WTC11 (cell line): ENCODE data around the gene PLXNB2. TPM values are rescaled to one million over a fixed set of nuclear protein-coding genes. Genes with fewer than 3 reads are reported as not detected.

ENCODE experiments used
- ATAC-seq: fragments of 200-7000 bp; cut with Tn5 transposase; 2 replicates; pipeline ENCODE4 v1.10.0; 2021; ENCODE audit warnings: mild to moderate bottlenecking, moderate library complexity
- CTCF ChIA-PET: fragments of 300-600 bp; sonication (Branson Sonifier 250); formaldehyde crosslinking; loops from one replicate; lab custom pipeline; 2021; ENCODE audit warnings: antibody characterized with exemption; lab: Charles Lee
- POLR2A ChIA-PET: fragments of 350-600 bp; sonication (Branson Sonifier 250); formaldehyde crosslinking; loops from one replicate; lab custom pipeline; 2021; ENCODE audit warnings: antibody characterized with exemption; lab: Charles Lee
- DNase-seq: peaks from one replicate; pipeline ENCODE4 v3.0.0; 2021; ENCODE audit warnings: low spot score
- H3K27ac Mint-ChIP-seq: 2 replicates; pipeline ENCODE4 v1.8.0; 2021; ENCODE audit warnings: mixed read lengths
- H3K27me3 Mint-ChIP-seq: 2 replicates; pipeline ENCODE4 v1.8.0; 2021; ENCODE audit warnings: low read depth, mild to moderate bottlenecking, moderate library complexity, mixed read lengths
- H3K36me3 Mint-ChIP-seq: 2 replicates; pipeline ENCODE4 v1.8.0; 2021; ENCODE audit warnings: mixed read lengths
- H3K4me1 Mint-ChIP-seq: 2 replicates; pipeline ENCODE4 v1.8.0; 2022; ENCODE audit warnings: mixed read lengths
- H3K4me3 Mint-ChIP-seq: 2 replicates; pipeline ENCODE4 v1.8.0; 2021; ENCODE audit warnings: mild to moderate bottlenecking, moderate library complexity, mixed read lengths
- H3K9me3 Mint-ChIP-seq: 2 replicates; pipeline ENCODE4 v1.8.0; 2021; ENCODE audit warnings: mixed read lengths
- ARID4B ChIP-seq: sonication (generic); formaldehyde crosslinking; IDR thresholded peaks from 2 replicates; pipeline ENCODE4 v1.8.0; 2023; ENCODE audit warnings: missing genetic modification reagents, mild to moderate bottlenecking, borderline replicate concordance
- CREM ChIP-seq: sonication (generic); formaldehyde crosslinking; IDR thresholded peaks from 2 replicates; pipeline ENCODE4 v1.8.1; 2022; ENCODE audit warnings: mild to moderate bottlenecking, missing genetic modification reagents, moderate library complexity
- E2F4 ChIP-seq: sonication (generic); formaldehyde crosslinking; IDR thresholded peaks from 2 replicates; pipeline ENCODE4 v1.8.1; 2022; ENCODE audit warnings: low read depth, mild to moderate bottlenecking, moderate library complexity, missing genetic modification reagents, borderline replicate concordance
- ERG ChIP-seq: fragments of 250-450 bp; sonication (Bioruptor Pico); IDR thresholded peaks from 2 replicates; pipeline ENCODE4 v1.8.0; 2021; ENCODE audit warnings: mild to moderate bottlenecking
- FOXK1 ChIP-seq: sonication (generic); formaldehyde crosslinking; IDR thresholded peaks from 2 replicates; pipeline ENCODE4 v1.8.0; 2022; ENCODE audit warnings: mild to moderate bottlenecking, moderate library complexity, missing genetic modification reagents
- FOXP1 ChIP-seq: sonication (generic); formaldehyde crosslinking; IDR thresholded peaks from 2 replicates; pipeline ENCODE4 v1.8.0; 2022; ENCODE audit warnings: missing genetic modification reagents, mild to moderate bottlenecking, moderate library complexity, borderline replicate concordance
- FOXP4 ChIP-seq: sonication (generic); formaldehyde crosslinking; IDR thresholded peaks from 2 replicates; pipeline ENCODE4 v1.8.0; 2022; ENCODE audit warnings: mild to moderate bottlenecking, missing genetic modification reagents
- IRF1 ChIP-seq: sonication (generic); formaldehyde crosslinking; IDR thresholded peaks from 2 replicates; pipeline ENCODE4 v1.8.0; 2023; ENCODE audit warnings: missing genetic modification reagents
- IRF2 ChIP-seq: sonication (generic); formaldehyde crosslinking; IDR thresholded peaks from 2 replicates; pipeline ENCODE4 v1.8.0; 2022; ENCODE audit warnings: low read depth, missing genetic modification reagents, borderline replicate concordance
- JUN ChIP-seq: sonication (generic); formaldehyde crosslinking; IDR thresholded peaks from 2 replicates; pipeline ENCODE4 v1.8.0; 2023; ENCODE audit warnings: mild to moderate bottlenecking, missing genetic modification reagents
- NFE2L1 ChIP-seq: sonication (generic); formaldehyde crosslinking; IDR thresholded peaks from 2 replicates; pipeline ENCODE4 v1.8.1; 2023; ENCODE audit warnings: missing genetic modification reagents
- PRDM15 ChIP-seq: sonication (generic); formaldehyde crosslinking; IDR thresholded peaks from 2 replicates; pipeline ENCODE4 v1.8.0; 2022; ENCODE audit warnings: missing genetic modification reagents
- PREB ChIP-seq: sonication (generic); formaldehyde crosslinking; IDR thresholded peaks from 2 replicates; pipeline ENCODE4 v1.8.1; 2022; ENCODE audit warnings: mild to moderate bottlenecking, missing genetic modification reagents, moderate library complexity, borderline replicate concordance
- PRRX2 ChIP-seq: fragments of 250-450 bp; sonication (Bioruptor Pico); IDR thresholded peaks from 2 replicates; pipeline ENCODE4 v1.8.0; 2021; ENCODE audit warnings: mild to moderate bottlenecking
- SOX15 ChIP-seq: fragments of 250-450 bp; sonication (Bioruptor Pico); IDR thresholded peaks from 2 replicates; pipeline ENCODE4 v1.9.0; 2021; ENCODE audit warnings: mild to moderate bottlenecking
- ZMAT4 ChIP-seq: fragments of 250-450 bp; sonication (Bioruptor Pico); IDR thresholded peaks from 2 replicates; pipeline ENCODE4 v1.9.0; 2021; ENCODE audit warnings: mild to moderate bottlenecking
- ZNF121 ChIP-seq: sonication (generic); formaldehyde crosslinking; IDR thresholded peaks from 2 replicates; pipeline ENCODE4 v1.8.0; 2023; ENCODE audit warnings: missing genetic modification reagents
- ZNF232 ChIP-seq: sonication (generic); formaldehyde crosslinking; IDR thresholded peaks from 2 replicates; pipeline ENCODE4 v1.8.0; 2022; ENCODE audit warnings: mild to moderate bottlenecking, missing genetic modification reagents
- ZSCAN18 ChIP-seq: fragments of 250-450 bp; sonication (Bioruptor Pico); IDR thresholded peaks from 2 replicates; pipeline ENCODE4 v2.1.2; 2022; ENCODE audit warnings: mild to moderate bottlenecking, moderate library complexity
- total RNA-seq: library from RNA; stranded (reverse); gene quantifications from 3 replicates; pipeline ENCODE4 v1.2.3, GENCODE V29; 2021

PLXNB2 gene
- total RNA-seq, 1 experiment from 2014 or later, result 113 TPM

- no peak for TF ChIP-seq FOXP4 (CRISPR knock-in tag)
- TF ChIP-seq CREM, result no peak
- TF ChIP-seq JUN, result no peak
Observed at GRCh38 chr22:50303848-50304527, 3.5 kb downstream of the PLXNB2 start (continued).

GRCh38 chr22:50303515-50303847 lies 4.0 kb downstream of the PLXNB2 start:
- H3K9me3 Mint-ChIP-seq, result no peaks in the 10 kb centered on the region
- H3K36me3 Mint-ChIP-seq, result no peaks in the 10 kb centered on the region
- DNase-seq, result no peak
- H3K4me1 Mint-ChIP-seq, result peaks cover 29% of the 10 kb centered on the region
- POLR2A ChIA-PET, result interaction anchor here (1.9 kb wide), 1 partner anchor 9 kb away, joined by 6 read pairs; no protein-coding TSS in a partner anchor
- H3K27ac Mint-ChIP-seq, result no peak overlapping the region
- CTCF ChIA-PET, result interaction anchor here (0.6 to 2.4 kb wide), 8 partner anchors 10 to 222 kb away, joined by 3 to 16 read pairs (median 4); partner anchors contain the start of genes HDAC10 and SCO2
- peaks cover 6% of the 10 kb centered on the region; the same call in 1 of the 2 replicates for H3K27me3 Mint-ChIP-seq
- no peak for ATAC-seq
- no peak overlapping the region for H3K4me3 Mint-ChIP-seq
- TF ChIP-seq E2F4 (CRISPR knock-in tag) (no peak), PRRX2 (CRISPR knock-in tag) (no peak), NFE2L1 (no peak), ERG (CRISPR knock-in tag) (no peak), ZNF232 (CRISPR knock-in tag) (no peak), SOX15 (CRISPR knock-in tag) (no peak), PREB (CRISPR knock-in tag) (no peak), ZNF121 (CRISPR knock-in tag) (no peak), PRDM15 (CRISPR knock-in tag) (no peak), FOXP1 (CRISPR knock-in tag) (no peak), ARID4B (CRISPR knock-in tag) (no peak), ZSCAN18 (no peak), FOXK1 (CRISPR knock-in tag) (no peak), IRF2 (CRISPR knock-in tag) (no peak), ZMAT4 (no peak), IRF1 (CRISPR knock-in tag) (no peak)
